SH-SY5Y (cell line): ENCODE data around the gene NET1.

Experiments
- GATA2 ChIP-seq: IDR thresholded peaks from 2 replicates; pipeline ENCODE4 v1.6.1; 2011; ENCODE audit warnings: mild to moderate bottlenecking, low read depth, low read length
- GATA3 ChIP-seq: IDR thresholded peaks from 2 replicates; pipeline ENCODE4 v1.6.1; 2011; ENCODE audit warnings: low read depth, mild to moderate bottlenecking, low read length, moderate library complexity

Gene NET1, protein sequence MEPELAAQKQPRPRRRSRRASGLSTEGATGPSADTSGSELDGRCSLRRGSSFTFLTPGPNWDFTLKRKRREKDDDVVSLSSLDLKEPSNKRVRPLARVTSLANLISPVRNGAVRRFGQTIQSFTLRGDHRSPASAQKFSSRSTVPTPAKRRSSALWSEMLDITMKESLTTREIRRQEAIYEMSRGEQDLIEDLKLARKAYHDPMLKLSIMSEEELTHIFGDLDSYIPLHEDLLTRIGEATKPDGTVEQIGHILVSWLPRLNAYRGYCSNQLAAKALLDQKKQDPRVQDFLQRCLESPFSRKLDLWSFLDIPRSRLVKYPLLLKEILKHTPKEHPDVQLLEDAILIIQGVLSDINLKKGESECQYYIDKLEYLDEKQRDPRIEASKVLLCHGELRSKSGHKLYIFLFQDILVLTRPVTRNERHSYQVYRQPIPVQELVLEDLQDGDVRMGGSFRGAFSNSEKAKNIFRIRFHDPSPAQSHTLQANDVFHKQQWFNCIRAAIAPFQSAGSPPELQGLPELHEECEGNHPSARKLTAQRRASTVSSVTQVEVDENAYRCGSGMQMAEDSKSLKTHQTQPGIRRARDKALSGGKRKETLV

DNA sequence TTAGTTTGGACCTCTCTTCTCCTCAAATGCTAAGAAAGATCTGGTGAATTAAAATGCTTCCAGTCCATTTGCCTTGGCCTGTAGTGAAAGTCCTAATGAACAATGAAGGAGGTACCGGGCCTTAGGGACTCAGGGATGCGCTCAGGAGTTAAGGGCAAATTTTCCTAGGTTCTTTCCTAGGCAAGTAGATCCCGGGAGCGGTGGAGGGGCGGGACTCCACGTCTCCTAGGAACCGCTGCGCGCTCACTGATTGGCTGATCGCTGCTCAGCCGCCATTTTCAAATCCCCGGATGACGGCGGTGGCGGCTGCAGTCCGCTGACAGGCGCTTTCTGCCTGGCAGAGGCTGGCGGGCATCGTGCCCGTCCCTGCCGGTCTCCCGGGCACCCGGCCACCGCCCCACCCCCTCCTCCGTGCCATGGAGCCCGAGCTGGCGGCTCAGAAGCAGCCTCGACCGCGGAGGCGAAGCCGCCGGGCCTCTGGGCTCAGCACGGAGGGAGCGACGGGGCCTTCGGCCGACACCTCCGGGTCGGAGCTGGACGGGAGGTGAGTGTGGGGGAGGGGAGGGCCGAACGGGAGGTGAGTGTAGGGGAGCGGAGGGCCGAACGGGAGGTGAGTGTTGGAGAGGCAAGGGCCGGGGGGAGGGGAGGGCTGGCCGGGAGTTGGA is at the start of gene NET1:
Gene NET1 (plus strand): TSS at position 281 of the 665 bp plus-strand sequence. CDS start 136 bp downstream, at position 417.
- TF ChIP-seq GATA3: no peak
- no peak for TF ChIP-seq GATA2

DNA sequence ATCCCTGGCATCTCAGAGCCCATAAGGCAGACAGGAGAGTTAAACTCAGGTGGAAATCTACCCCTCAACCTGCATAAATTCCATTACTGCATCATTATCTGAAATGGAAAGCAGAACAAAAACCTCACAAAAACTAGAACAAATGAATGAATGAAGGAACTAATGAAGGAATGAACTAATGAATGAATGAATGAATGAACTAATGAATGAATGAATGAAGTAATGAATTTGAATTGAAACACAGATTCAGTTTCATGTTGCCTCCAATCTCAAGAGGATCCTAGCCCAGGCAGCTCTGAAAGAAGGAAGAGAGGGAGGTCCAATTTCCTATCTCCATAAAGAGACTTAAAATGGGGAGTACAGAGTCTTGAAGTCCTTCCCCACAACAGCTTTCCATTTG is 49.5 kb upstream of the NET1 start:
- TF ChIP-seq GATA2: no peak
- TF ChIP-seq GATA3: no peak

DNA sequence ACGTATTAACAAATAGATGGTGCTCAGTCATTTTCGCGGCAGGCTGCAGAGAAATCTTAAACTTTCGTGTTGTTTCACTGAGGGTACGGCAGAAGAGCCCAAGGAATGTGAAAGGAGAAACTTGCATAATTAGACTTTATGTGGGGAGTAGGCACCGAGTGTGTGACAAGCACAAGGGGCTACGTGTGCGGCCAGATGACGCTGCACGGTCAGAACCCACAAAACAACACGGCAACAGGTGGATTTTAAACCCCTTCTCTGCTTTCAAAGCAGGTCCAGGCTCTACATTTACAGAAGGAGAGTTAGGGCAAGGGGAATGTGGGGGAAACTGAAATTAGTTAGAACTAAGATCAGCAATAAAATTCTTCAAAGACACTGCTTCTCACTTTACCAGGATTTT is 48.0 kb upstream of the NET1 start:
- TF ChIP-seq GATA2: no peak
- no peak for TF ChIP-seq GATA3

GRCh38 chr10:5364890-5365338 is 47.4 kb upstream of the NET1 start, which contains the start of gene UCN3:
UCN3 (plus strand) TSS chr10:5364966; CDS start chr10:5373721, 8,755 bp downstream.
- TF ChIP-seq GATA3 (no peak), GATA2 (no peak)

DNA sequence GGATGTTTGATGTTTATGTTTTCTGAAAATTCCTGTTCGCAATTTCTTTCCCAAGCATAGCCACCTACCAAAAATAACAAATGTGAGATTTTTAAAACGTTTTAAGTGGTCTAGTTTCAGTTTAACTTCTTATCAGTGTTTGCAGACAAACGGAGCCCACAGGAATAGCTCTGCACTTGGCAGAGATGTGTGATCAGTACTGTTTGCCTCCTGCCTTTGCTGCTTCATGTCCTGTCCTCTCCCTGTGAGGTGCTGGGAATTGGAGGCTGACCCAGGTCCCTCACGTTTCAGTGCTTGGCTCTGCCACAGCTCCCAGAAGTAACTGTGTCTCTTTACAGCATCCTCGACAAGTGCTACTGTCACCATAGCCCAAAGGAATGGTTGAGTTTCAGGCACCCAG is 46.4 kb upstream of the NET1 start:
- TF ChIP-seq GATA2: no peak

- TF ChIP-seq GATA3 (no peak), GATA2 (no peak)
These were observed 42.8 kb upstream of the NET1 start for GRCh38 chr10:5369362-5370158.

- no peak for TF ChIP-seq GATA3
- TF ChIP-seq GATA2: no peak
These were observed 41.6 kb upstream of the NET1 start for GRCh38 chr10:5370493-5371352.

GRCh38 chr10:5373307-5373706 is 39.0 kb upstream of the NET1 start:
- TF ChIP-seq GATA2 (no peak), GATA3 (no peak)

DNA sequence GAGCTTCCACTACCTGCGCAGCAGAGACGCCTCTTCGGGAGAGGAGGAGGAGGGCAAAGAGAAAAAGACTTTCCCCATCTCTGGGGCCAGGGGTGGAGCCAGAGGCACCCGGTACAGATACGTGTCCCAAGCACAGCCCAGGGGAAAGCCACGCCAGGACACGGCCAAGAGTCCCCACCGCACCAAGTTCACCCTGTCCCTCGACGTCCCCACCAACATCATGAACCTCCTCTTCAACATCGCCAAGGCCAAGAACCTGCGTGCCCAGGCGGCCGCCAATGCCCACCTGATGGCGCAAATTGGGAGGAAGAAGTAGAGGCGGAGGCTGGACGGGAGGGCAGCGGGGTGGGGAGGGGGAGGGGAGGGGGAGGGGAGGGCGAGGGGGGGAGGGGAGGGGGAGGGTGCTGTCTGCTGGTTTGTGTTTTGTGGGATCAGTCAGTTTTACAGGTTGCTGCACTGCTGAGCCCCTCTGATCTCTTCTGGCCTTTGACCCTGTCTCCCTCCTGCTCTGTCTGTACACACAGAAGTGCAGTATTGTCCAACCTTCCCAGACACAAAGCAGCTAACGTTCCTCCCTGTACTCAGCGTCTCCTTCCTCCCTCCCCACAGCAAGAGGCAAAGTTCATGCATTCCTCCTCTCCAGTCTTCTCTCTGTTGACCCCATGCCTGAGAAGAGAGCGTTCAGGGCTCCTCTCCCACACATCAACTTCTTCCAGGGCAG is 38.3 kb upstream of the NET1 start:
- TF ChIP-seq GATA3 (no peak), GATA2 (no peak)

DNA sequence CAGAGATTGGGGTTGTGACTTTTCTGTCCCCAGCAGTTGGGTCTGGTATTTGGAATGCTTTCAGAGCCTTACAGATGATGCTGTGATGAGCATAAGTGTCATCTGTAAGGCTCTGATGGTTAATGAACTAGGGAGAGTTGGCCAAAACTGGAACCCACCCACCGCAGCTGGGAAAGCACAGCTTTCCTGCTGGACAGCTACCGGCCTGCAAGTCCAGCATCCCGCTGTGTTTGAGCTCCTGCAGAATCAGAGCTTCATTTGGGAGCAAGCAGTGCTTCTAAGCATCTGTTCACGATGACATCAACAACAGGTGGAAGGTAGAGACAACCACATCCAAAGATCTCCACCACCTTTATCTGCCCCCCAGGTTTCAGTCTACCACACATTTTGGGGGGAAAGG is 35.9 kb upstream of the NET1 start:
- TF ChIP-seq GATA3 (no peak), GATA2 (no peak)

DNA sequence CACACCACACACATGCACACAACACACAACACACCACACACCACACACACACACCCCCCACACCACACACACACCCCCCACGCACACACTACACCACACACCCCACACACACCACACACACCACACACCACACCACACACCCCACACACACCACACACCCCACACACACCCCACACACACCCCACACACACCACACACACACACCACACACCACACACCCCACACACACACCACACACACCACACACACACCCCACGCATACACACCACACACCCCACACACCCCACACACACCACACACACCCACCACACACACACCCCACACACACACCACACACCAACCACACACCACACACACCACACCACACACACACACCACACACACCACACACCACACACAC is 31.2 kb upstream of the NET1 start:
- no peak for TF ChIP-seq GATA3
- TF ChIP-seq GATA2: no peak

- no peak for TF ChIP-seq GATA2
- TF ChIP-seq GATA3: no peak
These were observed 27.1 kb upstream of the NET1 start for GRCh38 chr10:5385224-5385623.
